Activated naive CD8-positive, alpha-beta T cell treated with anti-CD3 and anti-CD28 coated beads for 36 hours (primary cell): ENCODE data around the gene ASAP2. TPM values are rescaled to one million over a fixed set of nuclear protein-coding genes. Genes with fewer than 3 reads are reported as not detected.

Experiments used
- DNase-seq: peaks from one replicate; pipeline ENCODE4 v3.0.0; 2021
- H3K27ac Mint-ChIP-seq: one replicate; pipeline ENCODE4 v1.8.0; 2022; ENCODE audit warnings: mild to moderate bottlenecking, moderate library complexity, mixed read lengths
- H3K27me3 Mint-ChIP-seq: one replicate; pipeline ENCODE4 v1.8.0; 2022; ENCODE audit warnings: mild to moderate bottlenecking, mixed read lengths
- H3K36me3 Mint-ChIP-seq: one replicate; pipeline ENCODE4 v1.8.0; 2021; ENCODE audit warnings: mild to moderate bottlenecking, mixed read lengths
- H3K4me1 Mint-ChIP-seq: one replicate; pipeline ENCODE4 v1.8.0; 2021; ENCODE audit warnings: mixed read lengths
- H3K4me3 Mint-ChIP-seq: one replicate; pipeline ENCODE4 v1.8.0; 2022; ENCODE audit warnings: mild to moderate bottlenecking, moderate library complexity, mixed read lengths
- H3K9me3 Mint-ChIP-seq: one replicate; pipeline ENCODE4 v1.8.0; 2022; ENCODE audit warnings: mixed read lengths
- total RNA-seq, 2 experiments: library from RNA; stranded (reverse); gene quantifications; one replicate each; pipeline ENCODE4 v1.2.3, GENCODE V29; 2021

Gene ASAP2
- total RNA-seq, 2 experiments from 2014 or later, result 0.04 to 0.12 TPM

GRCh38 chr2:9401646-9402371, 195.2 kb downstream of the ASAP2 start:
- Mint-ChIP-seq H3K4me3 (no peak overlapping the region), H3K36me3 (peaks cover under 1% of the 10 kb centered on the region), H3K27me3 (peaks cover 3% of the 10 kb centered on the region), H3K27ac (no peak overlapping the region), H3K9me3 (no peaks in the 10 kb centered on the region), H3K4me1 (no peaks in the 10 kb centered on the region)
- no peak for DNase-seq

GRCh38 chr2:9403924-9404323, 197.3 kb downstream of the ASAP2 start:
- Mint-ChIP-seq H3K4me1 (no peaks in the 10 kb centered on the region), H3K9me3 (no peaks in the 10 kb centered on the region), H3K27ac (no peak overlapping the region), H3K4me3 (no peak overlapping the region), H3K27me3 (peaks cover 3% of the 10 kb centered on the region), H3K36me3 (peaks cover 5% of the 10 kb centered on the region)
- no peak for DNase-seq

- Mint-ChIP-seq H3K36me3 (peaks cover 5% of the 10 kb centered on the region), H3K9me3 (no peaks in the 10 kb centered on the region), H3K4me1 (no peaks in the 10 kb centered on the region), H3K4me3 (no peak overlapping the region), H3K27me3 (peaks cover 3% of the 10 kb centered on the region), H3K27ac (no peak overlapping the region)
- no peak for DNase-seq
These were observed 197.8 kb downstream of the ASAP2 start for GRCh38 chr2:9404451-9404850.

GRCh38 chr2:9405636-9406035, 199.0 kb downstream of the ASAP2 start:
- peaks cover 9% of the 10 kb centered on the region for H3K36me3 Mint-ChIP-seq

GRCh38 chr2:9406529-9407362, 200.1 kb downstream of the ASAP2 start:
- no peak for DNase-seq
- Mint-ChIP-seq H3K4me3 (no peak overlapping the region), H3K27me3 (no peaks in the 10 kb centered on the region), H3K4me1 (peaks cover 3% of the 10 kb centered on the region), H3K36me3 (peaks cover 9% of the 10 kb centered on the region), H3K9me3 (no peaks in the 10 kb centered on the region), H3K27ac (no peak overlapping the region)

More at GRCh38 chr2:9405636-9406035, 199.0 kb downstream of the ASAP2 start:
- no peak overlapping the region for H3K4me3 Mint-ChIP-seq
- DNase-seq, result no peak
- no peaks in the 10 kb centered on the region for H3K9me3 Mint-ChIP-seq
- H3K27ac Mint-ChIP-seq, result no peak overlapping the region
- peaks cover 3% of the 10 kb centered on the region for H3K4me1 Mint-ChIP-seq
- H3K27me3 Mint-ChIP-seq, result no peaks in the 10 kb centered on the region

- peaks cover 9% of the 10 kb centered on the region for H3K36me3 Mint-ChIP-seq
- H3K9me3 Mint-ChIP-seq, result no peaks in the 10 kb centered on the region
- H3K4me1 Mint-ChIP-seq, result peaks cover 3% of the 10 kb centered on the region
- no peak overlapping the region for H3K27ac Mint-ChIP-seq
- H3K4me3 Mint-ChIP-seq, result no peak overlapping the region
- no peak for DNase-seq
- no peaks in the 10 kb centered on the region for H3K27me3 Mint-ChIP-seq
These were observed 200.8 kb downstream of the ASAP2 start for GRCh38 chr2:9407363-9407811.

GRCh38 chr2:9408641-9409151, 202.1 kb downstream of the ASAP2 start:
- Mint-ChIP-seq H3K27ac (no peak overlapping the region), H3K9me3 (no peaks in the 10 kb centered on the region), H3K27me3 (no peaks in the 10 kb centered on the region), H3K4me3 (no peak overlapping the region), H3K4me1 (peaks cover 3% of the 10 kb centered on the region), H3K36me3 (peaks cover 9% of the 10 kb centered on the region)
- no peak for DNase-seq

- Mint-ChIP-seq H3K27ac (peak overlapping the region; percentile 73), H3K9me3 (no peaks in the 10 kb centered on the region), H3K36me3 (peaks cover 20% of the 10 kb centered on the region), H3K4me3 (no peak overlapping the region), H3K4me1 (peaks cover 6% of the 10 kb centered on the region), H3K27me3 (no peaks in the 10 kb centered on the region)
- no peak for DNase-seq
These were observed 203.5 kb downstream of the ASAP2 start for GRCh38 chr2:9410108-9410507.

- no peak overlapping the region for H3K27ac Mint-ChIP-seq
- H3K27me3 Mint-ChIP-seq, result no peaks in the 10 kb centered on the region
- H3K4me3 Mint-ChIP-seq, result no peak overlapping the region
- DNase-seq, result no peak
- no peaks in the 10 kb centered on the region for H3K9me3 Mint-ChIP-seq
- peaks cover 11% of the 10 kb centered on the region for H3K4me1 Mint-ChIP-seq
- peaks cover 25% of the 10 kb centered on the region for H3K36me3 Mint-ChIP-seq
These were observed 206.2 kb downstream of the ASAP2 start for GRCh38 chr2:9412781-9413180.

GRCh38 chr2:9415516-9416169, 209.0 kb downstream of the ASAP2 start:
- no peak overlapping the region for H3K27ac Mint-ChIP-seq
- H3K4me3 Mint-ChIP-seq, result no peak overlapping the region
- H3K4me1 Mint-ChIP-seq, result peaks cover 28% of the 10 kb centered on the region

GRCh38 chr2:9416267-9416961, 209.8 kb downstream of the ASAP2 start:
- no peak overlapping the region for H3K27ac Mint-ChIP-seq
- H3K36me3 Mint-ChIP-seq, result peaks cover 35% of the 10 kb centered on the region
- no peak for DNase-seq
- no peaks in the 10 kb centered on the region for H3K27me3 Mint-ChIP-seq
- H3K9me3 Mint-ChIP-seq, result no peaks in the 10 kb centered on the region
- peaks cover 30% of the 10 kb centered on the region for H3K4me1 Mint-ChIP-seq
- H3K4me3 Mint-ChIP-seq, result no peak overlapping the region

More at GRCh38 chr2:9415516-9416169, 209.0 kb downstream of the ASAP2 start:
- no peaks in the 10 kb centered on the region for H3K9me3 Mint-ChIP-seq
- H3K36me3 Mint-ChIP-seq, result peaks cover 32% of the 10 kb centered on the region
- DNase-seq, result no peak
- H3K27me3 Mint-ChIP-seq, result no peaks in the 10 kb centered on the region

- no peaks in the 10 kb centered on the region for H3K9me3 Mint-ChIP-seq
- H3K27me3 Mint-ChIP-seq, result no peaks in the 10 kb centered on the region
- no peak overlapping the region for H3K27ac Mint-ChIP-seq
- DNase-seq, result no peak
- peaks cover 39% of the 10 kb centered on the region for H3K36me3 Mint-ChIP-seq
- no peak overlapping the region for H3K4me3 Mint-ChIP-seq
- H3K4me1 Mint-ChIP-seq, result peaks cover 34% of the 10 kb centered on the region
These were observed 210.3 kb downstream of the ASAP2 start for GRCh38 chr2:9416962-9417316.

GRCh38 chr2:9417725-9418124, 211.1 kb downstream of the ASAP2 start:
- Mint-ChIP-seq H3K4me3 (no peak overlapping the region), H3K27me3 (no peaks in the 10 kb centered on the region), H3K27ac (no peak overlapping the region), H3K4me1 (peaks cover 41% of the 10 kb centered on the region), H3K36me3 (peaks cover 45% of the 10 kb centered on the region), H3K9me3 (no peaks in the 10 kb centered on the region)
- DNase-seq, result no peak

- Mint-ChIP-seq H3K27me3 (no peaks in the 10 kb centered on the region), H3K4me1 (peaks cover 41% of the 10 kb centered on the region), H3K9me3 (no peaks in the 10 kb centered on the region), H3K36me3 (peaks cover 45% of the 10 kb centered on the region), H3K27ac (no peak overlapping the region), H3K4me3 (no peak overlapping the region)
- DNase-seq, result no peak
These were observed 212.1 kb downstream of the ASAP2 start for GRCh38 chr2:9418746-9419145.
